HEK293 (cell line): ENCODE results near the gene YOD1.

ENCODE experiments used
- FEZF1 ChIP-seq: fragments of 450-650 bp; formaldehyde crosslinking; IDR thresholded peaks from 2 replicates; pipeline ENCODE4 v1.5.1; 2016; ENCODE audit warnings: missing biosample characterization, missing genetic modification characterization
- HOXA7 ChIP-seq: sonication (generic); formaldehyde crosslinking; IDR thresholded peaks from 2 replicates; pipeline ENCODE4 v1.8.1; 2022; ENCODE audit warnings: missing genetic modification reagents, borderline replicate concordance
- KLF17 ChIP-seq: fragments of 450-650 bp; formaldehyde crosslinking; IDR thresholded peaks from 2 replicates; pipeline ENCODE4 v1.5.1; 2016; ENCODE audit warnings: missing biosample characterization, missing genetic modification characterization
- PATZ1 ChIP-seq: fragments of 450-650 bp; formaldehyde crosslinking; IDR thresholded peaks from 2 replicates; pipeline ENCODE4 v1.5.1; 2016; ENCODE audit warnings: missing biosample characterization, missing genetic modification characterization
- REPIN1 ChIP-seq: fragments of 450-650 bp; formaldehyde crosslinking; IDR thresholded peaks from 2 replicates; pipeline ENCODE4 v1.5.1; 2017; ENCODE audit warnings: missing biosample characterization, missing genetic modification characterization, low read depth
- TCF7L2 ChIP-seq: IDR thresholded peaks from 2 replicates; pipeline ENCODE4 v1.6.1; 2011; ENCODE audit warnings: low read depth, mild to moderate bottlenecking, inconsistent platforms, low read length, moderate library complexity, borderline replicate concordance
- TSHZ1 ChIP-seq: fragments of 450-650 bp; formaldehyde crosslinking; IDR thresholded peaks from 2 replicates; pipeline ENCODE4 v1.5.1; 2016; ENCODE audit warnings: missing biosample characterization, missing genetic modification characterization, borderline replicate concordance
- ZFP37 ChIP-seq: fragments of 450-650 bp; formaldehyde crosslinking; IDR thresholded peaks from 2 replicates; pipeline ENCODE4 v1.5.1; 2016; ENCODE audit warnings: missing biosample characterization, missing genetic modification characterization
- ZFP69B ChIP-seq: fragments of 450-650 bp; formaldehyde crosslinking; IDR thresholded peaks from 2 replicates; pipeline ENCODE4 v1.5.1; 2016; ENCODE audit warnings: missing biosample characterization, missing genetic modification characterization
- ZNF112 ChIP-seq: fragments of 450-650 bp; formaldehyde crosslinking; IDR thresholded peaks from 2 replicates; pipeline ENCODE4 v1.5.0; 2017; ENCODE audit warnings: missing biosample characterization, missing genetic modification characterization
- ZNF148 ChIP-seq: fragments of 450-650 bp; formaldehyde crosslinking; IDR thresholded peaks from 2 replicates; pipeline ENCODE4 v1.5.0; 2017; ENCODE audit warnings: missing biosample characterization, missing genetic modification characterization, borderline replicate concordance
- ZNF274 ChIP-seq, 2 experiments: fragments of 200-500 bp in 1 of 2; fragments of 450-650 bp in 1 of 2; sonication (Bioruptor generic) in 1 of 2; formaldehyde crosslinking in 1 of 2; IDR thresholded peaks; 2 replicates each; pipeline versions ENCODE4 v1.5.1 to v1.6.1; 2014 to 2016; ENCODE audit warnings: borderline replicate concordance in 1 of 2, inconsistent platforms in 1 of 2, low read length in 1 of 2, missing biosample characterization in 1 of 2, missing genetic modification characterization in 1 of 2
- ZNF354C ChIP-seq: fragments of 450-650 bp; formaldehyde crosslinking; IDR thresholded peaks from 2 replicates; pipeline ENCODE4 v1.5.1; 2016; ENCODE audit warnings: missing biosample characterization, missing genetic modification characterization, low read depth, borderline replicate concordance
- ZNF366 ChIP-seq: fragments of 450-650 bp; formaldehyde crosslinking; conservative IDR thresholded peaks from 2 replicates; pipeline ENCODE4 v1.5.1; 2016; ENCODE audit warnings: missing biosample characterization, missing genetic modification characterization
- ZNF394 ChIP-seq: fragments of 450-650 bp; formaldehyde crosslinking; IDR thresholded peaks from 2 replicates; pipeline ENCODE4 v1.5.1; 2016; ENCODE audit warnings: missing biosample characterization, missing genetic modification characterization, mild to moderate bottlenecking, moderate library complexity, borderline replicate concordance
- ZNF398 ChIP-seq: fragments of 450-650 bp; formaldehyde crosslinking; IDR thresholded peaks from 2 replicates; pipeline ENCODE4 v1.5.1; 2017; ENCODE audit warnings: missing biosample characterization, missing genetic modification characterization
- ZNF404 ChIP-seq: fragments of 450-650 bp; formaldehyde crosslinking; IDR thresholded peaks from 2 replicates; pipeline ENCODE4 v1.5.1; 2017; ENCODE audit warnings: missing biosample characterization, missing genetic modification characterization
- ZNF473 ChIP-seq: fragments of 450-650 bp; formaldehyde crosslinking; IDR thresholded peaks from 2 replicates; pipeline ENCODE4 v1.5.1; 2017; ENCODE audit warnings: missing biosample characterization, missing genetic modification characterization
- ZNF548 ChIP-seq: fragments of 450-650 bp; formaldehyde crosslinking; IDR thresholded peaks from 2 replicates; pipeline ENCODE4 v1.5.1; 2016; ENCODE audit warnings: missing biosample characterization, missing genetic modification characterization
- ZNF555 ChIP-seq: fragments of 450-650 bp; formaldehyde crosslinking; conservative IDR thresholded peaks from 2 replicates; pipeline ENCODE4 v1.5.1; 2017; ENCODE audit warnings: missing biosample characterization, mild to moderate bottlenecking, missing genetic modification characterization, inconsistent platforms
- ZNF571 ChIP-seq: fragments of 450-650 bp; formaldehyde crosslinking; IDR thresholded peaks from 2 replicates; pipeline ENCODE4 v1.5.0; 2017; ENCODE audit warnings: missing biosample characterization, missing genetic modification characterization
- ZNF596 ChIP-seq: fragments of 450-650 bp; IDR thresholded peaks from 2 replicates; pipeline ENCODE4 v1.5.0; 2018; ENCODE audit warnings: missing biosample characterization, mild to moderate bottlenecking, missing genetic modification characterization, moderate library complexity
- ZNF623 ChIP-seq: fragments of 450-650 bp; formaldehyde crosslinking; IDR thresholded peaks from 2 replicates; pipeline ENCODE4 v1.5.1; 2016; ENCODE audit warnings: missing biosample characterization, missing genetic modification characterization
- ZNF639 ChIP-seq: fragments of 450-650 bp; formaldehyde crosslinking; IDR thresholded peaks from 2 replicates; pipeline ENCODE4 v1.5.1; 2016; ENCODE audit warnings: missing biosample characterization, missing genetic modification characterization
- ZNF654 ChIP-seq: fragments of 450-650 bp; formaldehyde crosslinking; IDR thresholded peaks from 2 replicates; pipeline ENCODE4 v1.5.1; 2016; ENCODE audit warnings: low read depth, missing biosample characterization, missing genetic modification characterization
- ZNF843 ChIP-seq: fragments of 450-650 bp; formaldehyde crosslinking; IDR thresholded peaks from 2 replicates; pipeline ENCODE4 v1.5.1; 2016; ENCODE audit warnings: missing biosample characterization, missing genetic modification characterization
- ZSCAN23 ChIP-seq: fragments of 450-650 bp; formaldehyde crosslinking; IDR thresholded peaks from 2 replicates; pipeline ENCODE4 v1.5.1; 2016; ENCODE audit warnings: missing biosample characterization, missing genetic modification characterization

Gene YOD1

GRCh38 chr1:207050480-207051190 is 373 bp downstream of the YOD1 start (continued):
- TF ChIP-seq FEZF1 (tag by site-specific recombination) (no peak), ZNF654 (no peak), ZNF548 (peak; percentile 77; the same call in 1 of the 2 replicates), TSHZ1 (no peak), TCF7L2 (peak; percentile 53; the same call in 1 of the 2 replicates), ZFP37 (tag by site-specific recombination) (peak; percentile 68; the same call in 1 of the 2 replicates), ZNF274 (IDR thresholded peaks at IDR 0.05; ENCODE audit: low read length) (no peak), ZNF274 (tag by site-specific recombination; IDR thresholded peaks at IDR 0.05; ENCODE audit: borderline replicate concordance) (no peak), KLF17 (peak; percentile 67; the same call in 1 of the 2 replicates), ZNF639 (no peak), PATZ1 (tag by site-specific recombination) (peak; percentile 60), ZNF596 (tag by site-specific recombination) (no peak), ZFP69B (tag by site-specific recombination) (no peak), ZNF623 (tag by site-specific recombination) (no peak), ZNF394 (tag by site-specific recombination) (no peak), ZNF555 (tag by site-specific recombination) (no peak), ZNF354C (tag by site-specific recombination) (no peak), ZNF843 (tag by site-specific recombination) (no peak), ZSCAN23 (no peak), ZNF398 (tag by site-specific recombination) (0 out of 2 replicates have a peak, but pooled peaks have one; percentile 1), ZNF404 (tag by site-specific recombination) (no peak), ZNF148 (tag by site-specific recombination) (no peak), ZNF571 (tag by site-specific recombination) (no peak), REPIN1 (tag by site-specific recombination) (no peak), ZNF366 (tag by site-specific recombination) (no peak), HOXA7 (CRISPR knock-in tag) (no peak), ZNF112 (tag by site-specific recombination) (no peak), ZNF473 (tag by site-specific recombination) (no peak)
